Testis (tissue), 3 donors: Measurements from ENCODE around the gene AMN. TPM values are rescaled to one million over a fixed set of nuclear protein-coding genes. Genes with fewer than 3 reads are reported as not detected.

ENCODE experiments used
- DNase-seq: peaks from one replicate; pipeline ENCODE4 v3.0.0-alpha.2; 2019
- H3K27ac ChIP-seq, 2 donors: fragments of 200-600 bp; sonication (generic); one replicate each; pipeline ENCODE4 v1.5.1; 2019
- H3K27me3 ChIP-seq: fragments of 200-600 bp; sonication (generic); one replicate; pipeline ENCODE4 v1.5.1; 2019
- H3K36me3 ChIP-seq: fragments of 200-600 bp; sonication (generic); one replicate; pipeline ENCODE4 v1.5.1; 2017; ENCODE audit warnings: low read depth; ENCODE audit errors: missing control alignments
- H3K4me1 ChIP-seq: fragments of 200-600 bp; sonication (generic); one replicate; pipeline ENCODE4 v1.5.1; 2019
- H3K4me3 ChIP-seq, 2 donors: fragments of 200-600 bp; sonication (generic); one replicate each; pipeline ENCODE4 v1.5.1; 2017 to 2019
- H3K9me3 ChIP-seq: fragments of 200-600 bp; sonication (generic); one replicate; pipeline ENCODE4 v1.5.1; 2017
- CTCF ChIP-seq, 3 experiments: fragments of 450-650 bp in 2 of 3; fragments of 200-600 bp in 1 of 3; sonication (generic) in 1 of 3; IDR thresholded peaks; one replicate each; pipeline ENCODE4 v1.5.1; 2016 to 2019; ENCODE audit warnings: antibody characterized with exemption in 3 of 3, mild to moderate bottlenecking in 2 of 3, moderate library complexity in 1 of 3
- POLR2A ChIP-seq: fragments of 450-650 bp; IDR thresholded peaks from one replicate; pipeline ENCODE4 v1.6.1; 2017; ENCODE audit warnings: antibody characterized with exemption, mild to moderate bottlenecking, moderate library complexity
- WGBS, 2 donors: methylation state at CpG; one replicate each; pipeline ENCODE4 v1.1.5; 2018; 5-methylcytosine and 5-hydroxymethylcytosine counted together
- intact Hi-C: fragments of 100-400 bp; cut with DNase I; formaldehyde crosslinking; loops from one replicate; pipeline ENCODE4 v1.15.1; 2023; ENCODE audit warnings: low total_unique reads
- polyA plus RNA-seq: library from polyadenylated mRNA; stranded (reverse); fragments of 350-450 nt; fragmentation: Illumina TruSeq; extraction: RNeasy Lipid Tissue Mini Kit (QIAGEN cat#74804); gene quantifications from one replicate; pipeline ENCODE4 v1.2.3, GENCODE V29; 2014; ENCODE audit warnings: low read depth, low replicate concordance; ENCODE audit not compliant: insufficient read depth
- total RNA-seq, 2 donors: library from RNA; depleted of rRNA; stranded (reverse); fragments of >200 nt; gene quantifications; one replicate each; pipeline ENCODE4 v1.2.3, GENCODE V29; 2016

The AMN gene
- total and polyA plus RNA-seq, 3 donors from 2014 or later = 3.0 to 4.6 (median 3.0) TPM

DNA sequence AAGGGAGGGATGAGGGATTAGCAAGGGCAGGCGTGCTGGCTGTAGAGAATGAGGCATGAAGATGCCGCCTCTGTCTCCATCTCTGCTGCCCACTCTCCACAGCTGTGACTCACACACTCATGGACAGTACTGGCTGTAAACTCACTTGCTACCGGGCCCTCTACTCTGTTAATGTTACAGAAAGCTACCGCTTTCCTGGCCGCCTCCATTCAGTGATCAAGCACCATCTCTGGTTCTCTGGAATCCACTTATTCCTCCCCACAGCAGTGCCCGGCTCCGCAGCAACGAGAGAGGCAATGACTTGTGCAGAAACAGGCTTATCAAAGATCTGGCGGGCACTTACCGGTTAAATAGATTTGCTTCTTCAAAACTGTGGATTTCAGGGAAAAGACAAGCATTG, 34.8 kb downstream of the AMN start:
- intact Hi-C loops = no loop called here
- Histone ChIP-seq H3K9me3 (no peaks in the 10 kb centered on the region), H3K4me1 (no peaks in the 10 kb centered on the region), H3K4me3 (no peak overlapping the region), H3K27ac (no peak overlapping the region), H3K27me3 (no peaks in the 10 kb centered on the region), H3K36me3 (no peaks in the 10 kb centered on the region)
- WGBS, 2 donors = 88 to 96% methylated on average over 10 of the region's 10 CpGs
- TF ChIP-seq POLR2A (no peak), CTCF (IDR thresholded peaks at IDR 0.05) (no peak)
- no peak for DNase-seq

DNA sequence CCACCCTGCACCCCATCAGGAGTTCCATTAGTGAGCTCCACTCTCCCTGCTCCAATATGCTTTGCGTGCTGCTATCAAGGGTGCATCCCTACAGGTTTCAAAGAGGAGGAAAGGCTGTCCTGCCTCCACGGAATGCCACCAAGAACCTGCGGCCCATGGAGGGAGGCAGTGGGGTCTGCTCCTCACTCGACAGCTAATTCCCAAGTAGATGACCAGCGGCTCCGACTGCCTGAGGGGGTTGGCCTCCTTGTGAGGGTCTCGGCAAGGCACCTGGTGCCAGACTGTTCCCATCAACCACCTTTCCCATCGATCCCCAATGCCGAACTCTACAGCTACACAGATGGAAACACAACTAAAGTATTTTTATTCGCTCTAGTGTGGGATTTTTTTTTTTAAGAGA, 36.0 kb downstream of the AMN start:
- 92 to 95% methylated on average over 10 of the region's 10 CpGs for WGBS, 2 donors

GRCh38 chr14:102962111-102962627, 39.7 kb downstream of the AMN start:
- DNase-seq = no peak
- no peak for TF ChIP-seq CTCF (IDR thresholded peaks at IDR 0.05)
- TF ChIP-seq POLR2A = no peak
- Histone ChIP-seq H3K27me3 (no peaks in the 10 kb centered on the region), H3K4me3 (no peak overlapping the region), H3K36me3 (no peaks in the 10 kb centered on the region), H3K4me1 (no peaks in the 10 kb centered on the region), H3K9me3 (no peaks in the 10 kb centered on the region), H3K27ac (no peak overlapping the region)
- intact Hi-C loops = no loop called here
- 87 to 88% methylated on average over 6 to 9 of the region's 9 CpGs for WGBS, 2 donors

More for the DNA sequence above, 36.0 kb downstream of the AMN start:
- Histone ChIP-seq H3K36me3 (no peaks in the 10 kb centered on the region), H3K9me3 (no peaks in the 10 kb centered on the region), H3K27me3 (no peaks in the 10 kb centered on the region), H3K4me1 (no peaks in the 10 kb centered on the region), H3K4me3 (no peak overlapping the region), H3K27ac (no peak overlapping the region)
- intact Hi-C loops = no loop called here
- TF ChIP-seq POLR2A (no peak), CTCF (IDR thresholded peaks at IDR 0.05) (no peak)
- DNase-seq = no peak

- Histone ChIP-seq H3K9me3 (no peaks in the 10 kb centered on the region), H3K36me3 (no peaks in the 10 kb centered on the region), H3K27ac (no peak overlapping the region), H3K4me1 (no peaks in the 10 kb centered on the region), H3K27me3 (no peaks in the 10 kb centered on the region), H3K4me3 (no peak overlapping the region)
- no peak for DNase-seq
- TF ChIP-seq POLR2A (no peak), CTCF (IDR thresholded peaks at IDR 0.05) (no peak)
- WGBS, 2 donors = 95% methylated on average over 27 to 38 of the region's 39 CpGs
- intact Hi-C loops = no loop called here
Measured at GRCh38 chr14:102964152-102964730, 41.8 kb downstream of the AMN start.

DNA sequence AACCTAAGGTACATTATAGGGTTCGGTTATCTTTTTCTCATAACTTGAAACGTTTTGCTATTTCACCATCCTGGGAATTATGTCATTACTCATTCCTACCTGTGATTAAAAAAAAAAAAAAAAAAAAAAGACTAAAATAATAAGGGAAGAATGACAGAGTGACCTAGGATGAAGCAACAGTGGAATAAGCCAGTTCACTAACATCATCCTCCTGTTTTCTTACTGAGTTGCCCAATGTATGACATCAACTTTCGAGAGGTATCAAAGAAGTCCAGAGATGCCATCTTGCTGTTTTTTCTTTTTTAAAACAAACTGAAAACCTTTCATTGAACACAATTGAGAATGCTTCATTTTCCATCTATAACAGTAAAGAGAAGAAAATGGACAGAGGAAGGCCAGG, 42.8 kb downstream of the AMN start:
- H3K27me3 ChIP-seq = no peaks in the 10 kb centered on the region
- H3K9me3 ChIP-seq = no peaks in the 10 kb centered on the region
- DNase-seq = no peak
- no peak for TF ChIP-seq CTCF (IDR thresholded peaks at IDR 0.05)
- no peak for TF ChIP-seq POLR2A
- H3K27ac ChIP-seq = no peak overlapping the region
- 93 to 94% methylated on average over 3 of the region's 3 CpGs for WGBS, 2 donors
- no peaks in the 10 kb centered on the region for H3K36me3 ChIP-seq
- no peaks in the 10 kb centered on the region for H3K4me1 ChIP-seq
- intact Hi-C loops = no loop called here
- no peak overlapping the region for H3K4me3 ChIP-seq
